IMR-90 (cell line): ENCODE data around the gene GAS7. TPM values are rescaled to one million over a fixed set of nuclear protein-coding genes. Genes with fewer than 3 reads are reported as not detected.

Experiments
- ATAC-seq: fragments of 200-7000 bp; cut with Tn5 transposase; 2 replicates; pipeline ENCODE4 v1.9.1; 2020; ENCODE audit warnings: low read depth, mild to moderate bottlenecking, moderate library complexity
- BruUV-seq: library from RNA; stranded (reverse); fragments of 400-500 nt; replicated peaks from 2 replicates; lab custom pipeline; 2021; lab: Mats Ljungman, UMichigan
- CTCF ChIA-PET: fragments of 300-600 bp; formaldehyde crosslinking; extraction: SDS; loops from one replicate; lab custom pipeline; 2021; ENCODE audit warnings: antibody characterized with exemption; lab: Yijun Ruan, JAX
- POLR2A ChIA-PET: fragments of 300-600 bp; sonication (Branson Sonifier 250); formaldehyde crosslinking; loops from one replicate; lab custom pipeline; 2022; ENCODE audit warnings: antibody characterized with exemption; ENCODE audit not compliant: unreplicated experiment; lab: Charles Lee
- DNase-seq: peaks from one replicate; pipeline ENCODE4 v3.0.0; 2013
- H2AFZ ChIP-seq: replicated peaks from 2 replicates; pipeline ENCODE3; 2013; ENCODE audit warnings: low read length, mild to moderate bottlenecking; ENCODE audit not compliant: poor library complexity
- H2AK5ac ChIP-seq: 2 replicates; pipeline ENCODE4 v1.6.1; 2013; ENCODE audit warnings: low read depth, low read length, inconsistent platforms
- H2AK9ac ChIP-seq: replicated peaks from 2 replicates; pipeline ENCODE3; 2013; ENCODE audit warnings: mild to moderate bottlenecking, low read depth, low read length, moderate library complexity; ENCODE audit not compliant: poor library complexity
- H2BK120ac ChIP-seq: 2 replicates; pipeline ENCODE4 v1.6.1; 2013; ENCODE audit warnings: low read depth, low read length, inconsistent platforms
- H2BK15ac ChIP-seq: 3 replicates; pipeline ENCODE4 v1.6.1; 2013; ENCODE audit warnings: low read depth, low read length, inconsistent platforms
- H2BK20ac ChIP-seq: 2 replicates; pipeline ENCODE4 v1.6.1; 2013; ENCODE audit warnings: low read depth, mild to moderate bottlenecking, inconsistent platforms, low read length, moderate library complexity
- H2BK5ac ChIP-seq: 2 replicates; pipeline ENCODE4 v1.6.1; 2013; ENCODE audit warnings: mild to moderate bottlenecking, low read depth, low read length, inconsistent platforms; ENCODE audit not compliant: poor library complexity, severe bottlenecking
- H3K14ac ChIP-seq: replicated peaks from 2 replicates; pipeline ENCODE4 v1.6.1; 2013; ENCODE audit warnings: low read depth, low read length, inconsistent platforms
- H3K18ac ChIP-seq: 2 replicates; pipeline ENCODE4 v1.6.1; 2013; ENCODE audit warnings: low read depth, low read length, control low read depth
- H3K23ac ChIP-seq: 2 replicates; pipeline ENCODE4 v1.6.1; 2013; ENCODE audit warnings: low read depth, low read length, inconsistent platforms
- H3K27ac ChIP-seq: 2 replicates; pipeline ENCODE4 v1.5.1; 2013; ENCODE audit warnings: mild to moderate bottlenecking, control low read depth, low read length; ENCODE audit not compliant: insufficient read depth
- H3K27me3 ChIP-seq: 2 replicates; pipeline ENCODE4 v1.6.1; 2013; ENCODE audit warnings: low read length; ENCODE audit not compliant: control insufficient read depth, insufficient read depth
- H3K36me3 ChIP-seq: 2 replicates; pipeline ENCODE4 v1.6.1; 2013; ENCODE audit warnings: low read length, mixed read lengths; ENCODE audit not compliant: control insufficient read depth, insufficient read depth
- H3K4ac ChIP-seq: 2 replicates; pipeline ENCODE4 v1.6.1; 2013; ENCODE audit warnings: low read depth, low read length, inconsistent platforms
- H3K4me1 ChIP-seq: 2 replicates; pipeline ENCODE4 v1.6.1; 2013; ENCODE audit warnings: low read length, mixed read lengths; ENCODE audit not compliant: control insufficient read depth, insufficient read depth
- H3K4me2 ChIP-seq: 2 replicates; pipeline ENCODE4 v1.6.1; 2013; ENCODE audit warnings: low read depth, mild to moderate bottlenecking, control low read depth, low read length, moderate library complexity
- H3K4me3 ChIP-seq: 2 replicates; pipeline ENCODE4 v1.5.1; 2013; ENCODE audit warnings: low read depth, mild to moderate bottlenecking, control low read depth, low read length, moderate library complexity; ENCODE audit not compliant: insufficient read depth
- H3K56ac ChIP-seq: 2 replicates; pipeline ENCODE4 v1.6.1; 2013; ENCODE audit warnings: low read length, inconsistent platforms; ENCODE audit not compliant: insufficient read depth; ENCODE audit errors: extremely low read depth
- H3K79me1 ChIP-seq, 2 experiments: 2 replicates each; pipeline ENCODE4 v1.6.1; 2013; ENCODE audit warnings: low read length in 2 of 2, inconsistent platforms in 1 of 2, low read depth in 1 of 2
- H3K9ac ChIP-seq: 2 replicates; pipeline ENCODE4 v1.6.1; 2013; ENCODE audit warnings: low read depth, low read length, control low read depth
- H3K9me1 ChIP-seq: 2 replicates; pipeline ENCODE4 v1.6.1; 2013; ENCODE audit warnings: low read length, inconsistent platforms; ENCODE audit not compliant: insufficient read depth
- H3K9me3 ChIP-seq: 2 replicates; pipeline ENCODE4 v1.6.1; 2013; ENCODE audit warnings: low read length; ENCODE audit not compliant: control insufficient read depth, insufficient read depth
- H4K20me1 ChIP-seq: 2 replicates; pipeline ENCODE4 v1.6.1; 2013; ENCODE audit warnings: low read length, inconsistent platforms; ENCODE audit not compliant: insufficient read depth
- H4K5ac ChIP-seq: 2 replicates; pipeline ENCODE4 v1.6.1; 2013; ENCODE audit warnings: mild to moderate bottlenecking, low read depth, low read length, control low read depth
- H4K8ac ChIP-seq, 2 experiments: 2 replicates each; pipeline ENCODE4 v1.6.1; 2013; ENCODE audit warnings: low read depth in 2 of 2, low read length in 2 of 2, control low read depth in 1 of 2, inconsistent platforms in 1 of 2
- H4K91ac ChIP-seq: 2 replicates; pipeline ENCODE4 v1.6.1; 2013; ENCODE audit warnings: low read depth, low read length, inconsistent platforms; ENCODE audit not compliant: insufficient read depth
- CEBPB ChIP-seq: IDR thresholded peaks from 2 replicates; pipeline ENCODE4 v1.6.1; 2012; ENCODE audit warnings: low read depth, low read length, improper control_type of control experiment
- NFE2L2 ChIP-seq: fragments of 150-350 bp; IDR thresholded peaks from 2 replicates; pipeline ENCODE4 v1.6.1; 2016; ENCODE audit warnings: low read depth, mild to moderate bottlenecking, low read length
- POLR2A ChIP-seq: IDR thresholded peaks from 2 replicates; pipeline ENCODE4 v1.6.1; 2012; ENCODE audit warnings: mild to moderate bottlenecking, low read depth, low read length
- USF2 ChIP-seq: fragments of 150-350 bp; IDR thresholded peaks from 2 replicates; pipeline ENCODE4 v1.6.1; 2017; ENCODE audit warnings: mild to moderate bottlenecking, antibody characterized with exemption, low read length, low read depth
- WGBS, 2 experiments: methylation state at CpG; one replicate each; pipeline versions ENCODE4 v1.1.5 to v1.1.7; 2013; ENCODE audit warnings: missing lambda C conversion rate in 2 of 2; ENCODE audit not compliant: insufficient read length in 1 of 2; ENCODE audit errors: extremely low coverage in 2 of 2; 5-methylcytosine and 5-hydroxymethylcytosine counted together
- dilution Hi-C: fragments of 300-500 bp; cut with HindIII; formaldehyde crosslinking; loops from one replicate; pipeline ENCODE4 v1.14.3; 2018; ENCODE audit warnings: low sequenced_read_pairs; ENCODE audit not compliant: unreplicated experiment
- in situ Hi-C: fragments of 300-500 bp; cut with MboI; formaldehyde crosslinking; loops from 3 replicates; pipeline ENCODE4 v1.14.3; 2019; ENCODE audit warnings: low sequenced_read_pairs, inconsistent platforms, mixed read lengths
- intact Hi-C: fragments of 100-400 bp; cut with micrococcal nuclease; formaldehyde crosslinking; loops from 2 replicates; pipeline ENCODE4 v1.10.0; 2022
- polyA plus RNA-seq, 3 experiments: library from polyadenylated mRNA; depleted of rRNA; stranded (reverse); fragments of >200 nt; gene quantifications; 2 replicates each; pipeline ENCODE4 v1.2.3, GENCODE V29; 2012; ENCODE audit warnings: low replicate concordance in 1 of 3
- total RNA-seq: library from RNA; depleted of rRNA; stranded (reverse); fragments of >200 nt; gene quantifications from 2 replicates; pipeline ENCODE4 v1.2.3, GENCODE V29; 2012

The GAS7 gene
- total and polyA plus RNA-seq, 2 of the 4 experiments (the other 2 are of a cell fraction): 4.6 to 5.0 TPM

- peak; percentile 67 for DNase-seq
These were observed 147.3 kb downstream of the GAS7 start for GRCh38 chr17:10051112-10051511.

More at GRCh38 chr17:10051112-10051511, 147.3 kb downstream of the GAS7 start:
- Histone ChIP-seq H3K9me1 (peaks cover 3% of the 10 kb centered on the region; the same call in 1 of the 2 replicates), H3K23ac (no peak overlapping the region), H3K9ac (no peak overlapping the region), H2AK5ac (no peak overlapping the region), H3K36me3 (no peaks in the 10 kb centered on the region), H3K56ac (no peak overlapping the region), H3K4me2 (no peak overlapping the region), H4K8ac (no peak overlapping the region), H2BK5ac (no peak overlapping the region), H4K20me1 (no peaks in the 10 kb centered on the region), H3K18ac (no peak overlapping the region), H3K9me3 (no peaks in the 10 kb centered on the region), H3K27me3 (no peaks in the 10 kb centered on the region), H2BK20ac (no peak overlapping the region), H4K91ac (no peak overlapping the region), H3K4me1 (peaks cover 7% of the 10 kb centered on the region), H2BK15ac (no peak overlapping the region), H3K79me1 (no peaks in the 10 kb centered on the region), H3K27ac (no peak overlapping the region; the same call in 1 of the 2 replicates), H3K14ac (no peak overlapping the region), H2AFZ (no peak overlapping the region), H4K5ac (no peak overlapping the region), H3K4ac (no peak overlapping the region), H3K4me3 (no peak overlapping the region), H2AK9ac (no peak overlapping the region), H2BK120ac (no peak overlapping the region)
- dilution Hi-C loops: no loop called here
- BruUV-seq: no TSS peak
- WGBS, 2 experiments: no CpG with 5 or more reads among the region's 8 CpGs
- ChIA-PET CTCF (interaction anchor here (0.5 to 1.2 kb wide), 2 partner anchors 98 to 794 kb away, joined by 3 read pairs; no protein-coding TSS in a partner anchor), POLR2A (interaction anchor here (1.0 kb wide), 1 partner anchor 10 kb away, joined by 3 read pairs; no protein-coding TSS in a partner anchor)
- intact Hi-C loops: no loop called here
- peak; percentile 25 for ATAC-seq
- in situ Hi-C loops: no loop called here
- no peak for TF ChIP-seq POLR2A
- no peak for TF ChIP-seq USF2
- peak; percentile 42; the same call in 1 of the 2 replicates for TF ChIP-seq NFE2L2
- TF ChIP-seq CEBPB: peak; percentile 38; the same call in 1 of the 2 replicates
